NB4 (cell line): ENCODE data around the gene ZSWIM1.

Source experiments
- MYC ChIP-seq: IDR thresholded peaks from 2 replicates; pipeline ENCODE4 v1.6.1; 2011; ENCODE audit warnings: low read depth, low read length
- POLR2A ChIP-seq: IDR thresholded peaks from 2 replicates; pipeline ENCODE4 v1.6.1; 2011; ENCODE audit warnings: mild to moderate bottlenecking; ENCODE audit not compliant: insufficient read length; ENCODE audit errors: extremely low read depth
- TF ChIP-seq, protein P1 (sequence below): IDR thresholded peaks from one replicate; pipeline ENCODE4 v1.5.1; 2012; ENCODE audit warnings: low read depth, low read length
- TF ChIP-seq, protein P2 (sequence below): IDR thresholded peaks from 2 replicates; pipeline ENCODE4 v1.6.1; 2011; ENCODE audit warnings: low read depth, low read length

DNA sequence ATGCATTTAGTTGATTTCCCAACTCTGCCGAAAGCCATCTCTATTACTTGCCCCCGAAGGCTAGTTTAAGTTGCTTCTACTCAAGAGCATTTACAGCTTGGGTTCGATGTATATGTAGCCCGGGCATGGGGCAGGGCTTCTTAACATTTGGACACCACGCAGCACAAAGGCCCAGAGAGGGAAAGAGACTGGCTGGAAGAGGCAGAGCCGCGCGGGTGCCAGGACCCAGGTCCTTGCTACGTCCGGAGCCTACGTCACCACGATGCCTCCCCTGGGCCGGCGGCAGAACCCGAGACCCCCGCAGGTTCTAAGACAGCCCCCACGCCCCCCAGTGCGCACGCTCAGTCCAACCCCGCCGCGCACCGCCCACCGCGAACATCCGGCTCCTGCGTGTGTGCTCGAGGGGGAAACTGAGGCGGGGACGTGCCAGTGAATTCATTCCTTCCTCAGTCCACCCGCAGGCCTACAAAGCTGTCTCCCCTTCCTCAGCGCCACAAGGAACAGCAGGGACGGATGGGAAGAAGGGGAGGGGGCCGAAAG lies 53.1 kb downstream of the ZSWIM1 start:
- TF ChIP-seq, protein P1, sequence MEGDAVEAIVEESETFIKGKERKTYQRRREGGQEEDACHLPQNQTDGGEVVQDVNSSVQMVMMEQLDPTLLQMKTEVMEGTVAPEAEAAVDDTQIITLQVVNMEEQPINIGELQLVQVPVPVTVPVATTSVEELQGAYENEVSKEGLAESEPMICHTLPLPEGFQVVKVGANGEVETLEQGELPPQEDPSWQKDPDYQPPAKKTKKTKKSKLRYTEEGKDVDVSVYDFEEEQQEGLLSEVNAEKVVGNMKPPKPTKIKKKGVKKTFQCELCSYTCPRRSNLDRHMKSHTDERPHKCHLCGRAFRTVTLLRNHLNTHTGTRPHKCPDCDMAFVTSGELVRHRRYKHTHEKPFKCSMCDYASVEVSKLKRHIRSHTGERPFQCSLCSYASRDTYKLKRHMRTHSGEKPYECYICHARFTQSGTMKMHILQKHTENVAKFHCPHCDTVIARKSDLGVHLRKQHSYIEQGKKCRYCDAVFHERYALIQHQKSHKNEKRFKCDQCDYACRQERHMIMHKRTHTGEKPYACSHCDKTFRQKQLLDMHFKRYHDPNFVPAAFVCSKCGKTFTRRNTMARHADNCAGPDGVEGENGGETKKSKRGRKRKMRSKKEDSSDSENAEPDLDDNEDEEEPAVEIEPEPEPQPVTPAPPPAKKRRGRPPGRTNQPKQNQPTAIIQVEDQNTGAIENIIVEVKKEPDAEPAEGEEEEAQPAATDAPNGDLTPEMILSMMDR, result no peak
- TF ChIP-seq POLR2A, result no peak
- TF ChIP-seq, protein P2, sequence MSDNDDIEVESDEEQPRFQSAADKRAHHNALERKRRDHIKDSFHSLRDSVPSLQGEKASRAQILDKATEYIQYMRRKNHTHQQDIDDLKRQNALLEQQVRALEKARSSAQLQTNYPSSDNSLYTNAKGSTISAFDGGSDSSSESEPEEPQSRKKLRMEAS, result no peak
- TF ChIP-seq MYC, result no peak
